GM12878 (cell line): Measurements from ENCODE around the gene OTUD3.

ENCODE experiments used
- ETV6 ChIP-seq, 2 experiments: fragments of 450-650 bp in 1 of 2; IDR thresholded peaks in 1 of 2; conservative IDR thresholded peaks in 1 of 2; 2 replicates each; pipeline ENCODE4 v1.6.1; 2014; ENCODE audit warnings: antibody characterized with exemption in 1 of 2, borderline replicate concordance in 1 of 2, low read depth in 1 of 2, mild to moderate bottlenecking in 1 of 2, moderate library complexity in 1 of 2
- EZH2 ChIP-seq: IDR thresholded peaks from 2 replicates; pipeline ENCODE4 v1.6.1; 2012; ENCODE audit warnings: low read depth, mild to moderate bottlenecking, control low read depth, inconsistent platforms, low read length, borderline replicate concordance; ENCODE audit not compliant: control insufficient read depth
- FOXM1 ChIP-seq: IDR thresholded peaks from 2 replicates; pipeline ENCODE4 v1.6.1; 2012; ENCODE audit warnings: low read depth, mild to moderate bottlenecking, inconsistent platforms, low read length, moderate library complexity
- KDM1A ChIP-seq: fragments of 200-600 bp; sonication (generic); IDR thresholded peaks from 2 replicates; pipeline ENCODE4 v1.6.1; 2016; ENCODE audit warnings: borderline replicate concordance
- LARP7 ChIP-seq: fragments of 450-650 bp; IDR thresholded peaks from 2 replicates; pipeline ENCODE4 v1.6.1; 2017; ENCODE audit warnings: mild to moderate bottlenecking
- MEF2A ChIP-seq: IDR thresholded peaks from 2 replicates; pipeline ENCODE4 v1.6.1; 2011; ENCODE audit warnings: low read depth, mild to moderate bottlenecking, low read length, moderate library complexity; ENCODE audit not compliant: insufficient read depth
- NBN ChIP-seq: fragments of 450-650 bp; IDR thresholded peaks from 2 replicates; pipeline ENCODE4 v1.6.1; 2016
- NR2C2 ChIP-seq: IDR thresholded peaks from 2 replicates; pipeline ENCODE4 v1.6.1; 2011; ENCODE audit warnings: borderline replicate concordance, low read depth; ENCODE audit not compliant: control insufficient read depth, insufficient read length
- RFX5 ChIP-seq: IDR thresholded peaks from 2 replicates; pipeline ENCODE4 v1.6.1; 2011; ENCODE audit warnings: low read depth, low read length, improper control_type of control experiment
- TF ChIP-seq, protein P1 (sequence below), 3 experiments: IDR thresholded peaks in 2 of 3; conservative IDR thresholded peaks in 1 of 3; 2 replicates each; pipeline ENCODE4 v1.5.1; 2011; ENCODE audit warnings: low read depth in 3 of 3, low read length in 3 of 3, mild to moderate bottlenecking in 3 of 3, control low read depth in 2 of 3, moderate library complexity in 2 of 3, inconsistent platforms in 1 of 3, mixed read lengths in 1 of 3; ENCODE audit not compliant: control insufficient read depth in 2 of 3, insufficient read depth in 1 of 3; ENCODE audit errors: extremely low read depth in 1 of 3
- TF ChIP-seq, protein P2 (sequence below): fragments of 450-650 bp; formaldehyde crosslinking; IDR thresholded peaks from 2 replicates; pipeline ENCODE4 v1.4.0; 2020; ENCODE audit warnings: mild to moderate bottlenecking, moderate library complexity
- TF ChIP-seq, protein P3 (sequence below): IDR thresholded peaks from 2 replicates; pipeline ENCODE4 v1.6.1; 2011; ENCODE audit warnings: low read depth, low read length, improper control_type of control experiment, borderline replicate concordance
- TF ChIP-seq, protein P4 (sequence below): fragments of 450-650 bp; IDR thresholded peaks from 2 replicates; pipeline ENCODE4 v1.6.1; 2017; ENCODE audit warnings: mild to moderate bottlenecking

DNA sequence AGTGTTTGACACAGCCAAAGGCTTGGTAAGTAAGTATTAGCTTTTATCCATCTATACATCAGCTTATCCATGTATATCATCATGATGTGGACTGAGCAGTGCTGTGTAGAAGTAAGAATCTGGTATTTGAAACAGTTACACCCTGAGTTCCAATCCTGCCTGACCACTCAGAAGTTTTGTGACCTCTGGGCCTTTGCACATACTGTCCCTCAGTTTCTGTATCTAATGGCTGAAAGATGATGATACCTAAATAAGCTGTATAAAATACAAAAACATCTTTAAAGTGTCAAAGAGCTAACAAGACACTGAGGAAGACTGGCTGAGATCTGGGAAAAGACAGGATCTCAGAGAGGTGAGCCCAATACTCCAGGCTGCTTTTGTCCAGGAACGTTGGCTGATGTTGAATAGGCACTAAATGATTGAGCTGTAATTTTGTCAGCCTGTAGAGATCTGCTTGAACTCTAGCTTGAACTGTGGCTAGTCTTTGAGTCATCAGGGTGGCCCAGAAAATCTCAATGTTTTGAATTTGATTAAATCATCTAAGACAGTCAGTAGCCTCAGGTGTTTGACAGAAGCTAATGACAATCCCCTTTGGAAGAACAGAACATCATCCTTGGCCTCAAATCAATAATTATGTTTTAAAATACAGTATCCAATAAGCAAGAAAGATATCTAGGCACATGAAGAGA is 20.2 kb upstream of the OTUD3 start:
- no peak for TF ChIP-seq ETV6 (conservative IDR thresholded peaks at IDR 0.05 in 1 of 2, IDR thresholded peaks at IDR 0.05 in 1 of 2; ENCODE audit: borderline replicate concordance in 1 of 2, low read depth in 1 of 2)
- no peak for TF ChIP-seq NBN
- TF ChIP-seq FOXM1 = no peak
- TF ChIP-seq, protein P1, sequence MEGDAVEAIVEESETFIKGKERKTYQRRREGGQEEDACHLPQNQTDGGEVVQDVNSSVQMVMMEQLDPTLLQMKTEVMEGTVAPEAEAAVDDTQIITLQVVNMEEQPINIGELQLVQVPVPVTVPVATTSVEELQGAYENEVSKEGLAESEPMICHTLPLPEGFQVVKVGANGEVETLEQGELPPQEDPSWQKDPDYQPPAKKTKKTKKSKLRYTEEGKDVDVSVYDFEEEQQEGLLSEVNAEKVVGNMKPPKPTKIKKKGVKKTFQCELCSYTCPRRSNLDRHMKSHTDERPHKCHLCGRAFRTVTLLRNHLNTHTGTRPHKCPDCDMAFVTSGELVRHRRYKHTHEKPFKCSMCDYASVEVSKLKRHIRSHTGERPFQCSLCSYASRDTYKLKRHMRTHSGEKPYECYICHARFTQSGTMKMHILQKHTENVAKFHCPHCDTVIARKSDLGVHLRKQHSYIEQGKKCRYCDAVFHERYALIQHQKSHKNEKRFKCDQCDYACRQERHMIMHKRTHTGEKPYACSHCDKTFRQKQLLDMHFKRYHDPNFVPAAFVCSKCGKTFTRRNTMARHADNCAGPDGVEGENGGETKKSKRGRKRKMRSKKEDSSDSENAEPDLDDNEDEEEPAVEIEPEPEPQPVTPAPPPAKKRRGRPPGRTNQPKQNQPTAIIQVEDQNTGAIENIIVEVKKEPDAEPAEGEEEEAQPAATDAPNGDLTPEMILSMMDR (IDR thresholded peaks at IDR 0.05 in 2 of 3, conservative IDR thresholded peaks at IDR 0.05 in 1 of 3; ENCODE audit: control insufficient read depth in 2 of 3, extremely low read depth in 1 of 3, insufficient read depth in 1 of 3, low read depth in 3 of 3, low read length in 3 of 3) = no peak
- TF ChIP-seq, protein P2, sequence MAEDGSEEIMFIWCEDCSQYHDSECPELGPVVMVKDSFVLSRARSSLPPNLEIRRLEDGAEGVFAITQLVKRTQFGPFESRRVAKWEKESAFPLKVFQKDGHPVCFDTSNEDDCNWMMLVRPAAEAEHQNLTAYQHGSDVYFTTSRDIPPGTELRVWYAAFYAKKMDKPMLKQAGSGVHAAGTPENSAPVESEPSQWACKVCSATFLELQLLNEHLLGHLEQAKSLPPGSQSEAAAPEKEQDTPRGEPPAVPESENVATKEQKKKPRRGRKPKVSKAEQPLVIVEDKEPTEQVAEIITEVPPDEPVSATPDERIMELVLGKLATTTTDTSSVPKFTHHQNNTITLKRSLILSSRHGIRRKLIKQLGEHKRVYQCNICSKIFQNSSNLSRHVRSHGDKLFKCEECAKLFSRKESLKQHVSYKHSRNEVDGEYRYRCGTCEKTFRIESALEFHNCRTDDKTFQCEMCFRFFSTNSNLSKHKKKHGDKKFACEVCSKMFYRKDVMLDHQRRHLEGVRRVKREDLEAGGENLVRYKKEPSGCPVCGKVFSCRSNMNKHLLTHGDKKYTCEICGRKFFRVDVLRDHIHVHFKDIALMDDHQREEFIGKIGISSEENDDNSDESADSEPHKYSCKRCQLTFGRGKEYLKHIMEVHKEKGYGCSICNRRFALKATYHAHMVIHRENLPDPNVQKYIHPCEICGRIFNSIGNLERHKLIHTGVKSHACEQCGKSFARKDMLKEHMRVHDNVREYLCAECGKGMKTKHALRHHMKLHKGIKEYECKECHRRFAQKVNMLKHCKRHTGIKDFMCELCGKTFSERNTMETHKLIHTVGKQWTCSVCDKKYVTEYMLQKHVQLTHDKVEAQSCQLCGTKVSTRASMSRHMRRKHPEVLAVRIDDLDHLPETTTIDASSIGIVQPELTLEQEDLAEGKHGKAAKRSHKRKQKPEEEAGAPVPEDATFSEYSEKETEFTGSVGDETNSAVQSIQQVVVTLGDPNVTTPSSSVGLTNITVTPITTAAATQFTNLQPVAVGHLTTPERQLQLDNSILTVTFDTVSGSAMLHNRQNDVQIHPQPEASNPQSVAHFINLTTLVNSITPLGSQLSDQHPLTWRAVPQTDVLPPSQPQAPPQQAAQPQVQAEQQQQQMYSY (CRISPR knock-in tag) = no peak
- TF ChIP-seq, protein P3, sequence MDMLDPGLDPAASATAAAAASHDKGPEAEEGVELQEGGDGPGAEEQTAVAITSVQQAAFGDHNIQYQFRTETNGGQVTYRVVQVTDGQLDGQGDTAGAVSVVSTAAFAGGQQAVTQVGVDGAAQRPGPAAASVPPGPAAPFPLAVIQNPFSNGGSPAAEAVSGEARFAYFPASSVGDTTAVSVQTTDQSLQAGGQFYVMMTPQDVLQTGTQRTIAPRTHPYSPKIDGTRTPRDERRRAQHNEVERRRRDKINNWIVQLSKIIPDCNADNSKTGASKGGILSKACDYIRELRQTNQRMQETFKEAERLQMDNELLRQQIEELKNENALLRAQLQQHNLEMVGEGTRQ = no peak
- TF ChIP-seq NR2C2 = no peak
- TF ChIP-seq, protein P4, sequence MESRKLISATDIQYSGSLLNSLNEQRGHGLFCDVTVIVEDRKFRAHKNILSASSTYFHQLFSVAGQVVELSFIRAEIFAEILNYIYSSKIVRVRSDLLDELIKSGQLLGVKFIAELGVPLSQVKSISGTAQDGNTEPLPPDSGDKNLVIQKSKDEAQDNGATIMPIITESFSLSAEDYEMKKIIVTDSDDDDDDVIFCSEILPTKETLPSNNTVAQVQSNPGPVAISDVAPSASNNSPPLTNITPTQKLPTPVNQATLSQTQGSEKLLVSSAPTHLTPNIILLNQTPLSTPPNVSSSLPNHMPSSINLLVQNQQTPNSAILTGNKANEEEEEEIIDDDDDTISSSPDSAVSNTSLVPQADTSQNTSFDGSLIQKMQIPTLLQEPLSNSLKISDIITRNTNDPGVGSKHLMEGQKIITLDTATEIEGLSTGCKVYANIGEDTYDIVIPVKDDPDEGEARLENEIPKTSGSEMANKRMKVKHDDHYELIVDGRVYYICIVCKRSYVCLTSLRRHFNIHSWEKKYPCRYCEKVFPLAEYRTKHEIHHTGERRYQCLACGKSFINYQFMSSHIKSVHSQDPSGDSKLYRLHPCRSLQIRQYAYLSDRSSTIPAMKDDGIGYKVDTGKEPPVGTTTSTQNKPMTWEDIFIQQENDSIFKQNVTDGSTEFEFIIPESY = no peak
- TF ChIP-seq MEF2A = no peak
- no peak for TF ChIP-seq EZH2
- TF ChIP-seq RFX5 = no peak
- TF ChIP-seq KDM1A = no peak
- no peak for TF ChIP-seq LARP7
